Measurements from ENCODE around the gene TLR5. TPM values are rescaled to one million over a fixed set of nuclear protein-coding genes. Genes with fewer than 3 reads are reported as not detected.

TLR5 gene
- total RNA-seq, 2 donors from 2014 or later, result 1.0 to 3.6 TPM

DNA sequence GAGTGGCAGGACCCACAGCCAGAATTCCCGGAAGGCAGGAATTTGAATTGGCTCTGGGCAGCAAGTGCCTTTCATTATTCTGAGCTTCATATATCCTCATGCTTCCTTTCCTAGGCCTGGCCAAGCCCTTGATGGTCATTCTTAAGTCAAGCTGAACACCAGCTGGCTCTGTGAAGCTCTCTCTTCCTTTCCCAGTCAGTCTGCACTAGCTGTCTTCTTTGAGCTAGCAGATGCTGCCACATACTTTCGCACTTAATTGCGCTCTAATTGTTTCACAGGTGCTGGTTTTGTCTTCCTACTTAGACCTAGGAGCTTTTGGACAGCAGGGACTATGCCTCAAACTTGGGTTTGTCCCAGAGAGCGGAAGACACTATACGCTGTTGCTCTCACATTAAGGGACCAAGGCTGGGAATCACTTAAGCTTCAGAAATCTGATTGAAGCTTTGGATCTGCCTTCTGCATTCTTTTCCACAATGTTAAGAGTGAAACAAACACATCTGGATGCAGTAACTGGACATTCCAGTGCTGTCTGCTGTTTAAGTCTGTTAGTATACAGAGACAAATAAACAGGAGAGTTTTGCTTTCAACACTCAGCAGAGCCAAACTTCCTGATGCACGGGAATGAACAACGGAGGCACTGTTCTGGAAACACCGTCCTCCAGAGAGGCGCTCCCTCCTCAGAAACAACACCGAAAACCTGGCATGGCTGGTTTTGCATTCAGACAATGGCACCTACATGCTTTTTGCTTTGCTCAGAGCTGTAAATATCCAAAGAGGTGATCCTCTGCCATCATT lies 2.2 kb downstream of the TLR5 start:
- Histone ChIP-seq H3K36me3 (no peaks in the 10 kb centered on the region), H3K4me1 (peaks cover 0 to 34% of the 10 kb centered on the region in 2 donors), H3K27ac (no peak overlapping the region), H3K4me3 (no peak overlapping the region), H3K27me3 (no peaks in the 10 kb centered on the region), H3K9me3 (no peaks in the 10 kb centered on the region)
- DNase-seq (ENCODE audit: low spot score), result no peak
- TF ChIP-seq, protein P1, sequence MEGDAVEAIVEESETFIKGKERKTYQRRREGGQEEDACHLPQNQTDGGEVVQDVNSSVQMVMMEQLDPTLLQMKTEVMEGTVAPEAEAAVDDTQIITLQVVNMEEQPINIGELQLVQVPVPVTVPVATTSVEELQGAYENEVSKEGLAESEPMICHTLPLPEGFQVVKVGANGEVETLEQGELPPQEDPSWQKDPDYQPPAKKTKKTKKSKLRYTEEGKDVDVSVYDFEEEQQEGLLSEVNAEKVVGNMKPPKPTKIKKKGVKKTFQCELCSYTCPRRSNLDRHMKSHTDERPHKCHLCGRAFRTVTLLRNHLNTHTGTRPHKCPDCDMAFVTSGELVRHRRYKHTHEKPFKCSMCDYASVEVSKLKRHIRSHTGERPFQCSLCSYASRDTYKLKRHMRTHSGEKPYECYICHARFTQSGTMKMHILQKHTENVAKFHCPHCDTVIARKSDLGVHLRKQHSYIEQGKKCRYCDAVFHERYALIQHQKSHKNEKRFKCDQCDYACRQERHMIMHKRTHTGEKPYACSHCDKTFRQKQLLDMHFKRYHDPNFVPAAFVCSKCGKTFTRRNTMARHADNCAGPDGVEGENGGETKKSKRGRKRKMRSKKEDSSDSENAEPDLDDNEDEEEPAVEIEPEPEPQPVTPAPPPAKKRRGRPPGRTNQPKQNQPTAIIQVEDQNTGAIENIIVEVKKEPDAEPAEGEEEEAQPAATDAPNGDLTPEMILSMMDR (IDR thresholded peaks at IDR 0.05), result no peak

DNA sequence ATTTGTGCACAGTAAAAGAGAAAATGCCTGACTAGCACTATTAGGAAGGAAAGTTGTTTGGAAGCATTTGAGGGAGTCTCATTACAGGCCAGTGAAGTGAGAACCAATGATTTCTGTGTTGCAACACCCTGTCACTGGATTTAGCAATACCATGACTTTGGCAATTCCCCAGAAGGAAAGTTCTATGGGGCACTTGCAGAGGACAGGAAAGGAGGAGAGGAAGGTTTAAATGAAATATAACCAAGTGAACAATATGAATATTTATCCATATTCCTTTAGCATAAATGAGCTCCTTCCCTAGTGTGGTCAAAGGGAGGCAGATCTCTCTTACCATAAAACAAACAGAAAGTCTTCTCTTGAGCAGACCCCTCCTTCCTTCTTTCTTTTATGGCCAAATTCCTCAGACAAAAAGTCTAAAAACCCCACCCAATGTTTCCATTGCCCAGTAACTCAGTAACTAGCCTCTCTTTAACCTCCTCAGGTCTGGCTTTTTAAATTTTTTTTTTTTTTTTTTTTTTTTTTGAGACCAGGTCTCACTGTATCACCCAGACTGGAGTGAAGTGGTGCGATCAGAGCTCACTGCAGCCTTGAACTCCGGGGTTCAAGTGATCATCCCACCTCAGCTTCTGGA lies 5.5 kb downstream of the TLR5 start:
- peak overlapping the region in 1 of 2 donors; percentile 17 for H3K27ac ChIP-seq
- peak; percentile 73 for DNase-seq (ENCODE audit: low spot score)
- H3K4me1 ChIP-seq, result peaks cover 0 to 46% of the 10 kb centered on the region in 2 donors
- TF ChIP-seq, protein P1 (IDR thresholded peaks at IDR 0.05), result no peak
- no peaks in the 10 kb centered on the region for H3K9me3 ChIP-seq
- H3K27me3 ChIP-seq, result no peaks in the 10 kb centered on the region
- H3K36me3 ChIP-seq, result no peaks in the 10 kb centered on the region
- H3K4me3 ChIP-seq, result no peak overlapping the region

DNA sequence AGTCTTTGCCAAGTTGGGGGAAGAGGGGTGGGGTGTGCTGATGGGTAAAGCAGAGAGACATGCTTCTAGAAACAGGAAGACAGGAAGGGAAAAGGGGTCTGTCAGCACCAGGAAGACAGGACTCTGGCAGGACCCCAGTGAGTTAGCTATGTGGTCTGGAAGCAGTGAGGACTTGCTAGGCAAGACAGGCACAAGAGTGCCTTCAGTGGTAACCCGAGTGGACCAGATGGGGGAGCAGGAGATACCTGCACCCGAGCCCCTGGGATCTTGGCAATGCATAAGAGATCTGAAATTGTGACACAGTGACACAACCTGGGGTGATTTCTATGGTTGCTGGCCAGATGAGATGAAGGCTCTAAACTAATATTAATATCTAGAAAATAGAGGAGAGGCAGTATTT lies 7.0 kb downstream of the TLR5 start:
- no peak for DNase-seq (ENCODE audit: low spot score)
- Histone ChIP-seq H3K36me3 (no peaks in the 10 kb centered on the region), H3K27ac (no peak overlapping the region), H3K4me1 (peaks cover 0 to 37% of the 10 kb centered on the region in 2 donors), H3K27me3 (no peaks in the 10 kb centered on the region), H3K9me3 (no peaks in the 10 kb centered on the region), H3K4me3 (no peak overlapping the region)
- TF ChIP-seq, protein P1 (IDR thresholded peaks at IDR 0.05), result no peak

DNA sequence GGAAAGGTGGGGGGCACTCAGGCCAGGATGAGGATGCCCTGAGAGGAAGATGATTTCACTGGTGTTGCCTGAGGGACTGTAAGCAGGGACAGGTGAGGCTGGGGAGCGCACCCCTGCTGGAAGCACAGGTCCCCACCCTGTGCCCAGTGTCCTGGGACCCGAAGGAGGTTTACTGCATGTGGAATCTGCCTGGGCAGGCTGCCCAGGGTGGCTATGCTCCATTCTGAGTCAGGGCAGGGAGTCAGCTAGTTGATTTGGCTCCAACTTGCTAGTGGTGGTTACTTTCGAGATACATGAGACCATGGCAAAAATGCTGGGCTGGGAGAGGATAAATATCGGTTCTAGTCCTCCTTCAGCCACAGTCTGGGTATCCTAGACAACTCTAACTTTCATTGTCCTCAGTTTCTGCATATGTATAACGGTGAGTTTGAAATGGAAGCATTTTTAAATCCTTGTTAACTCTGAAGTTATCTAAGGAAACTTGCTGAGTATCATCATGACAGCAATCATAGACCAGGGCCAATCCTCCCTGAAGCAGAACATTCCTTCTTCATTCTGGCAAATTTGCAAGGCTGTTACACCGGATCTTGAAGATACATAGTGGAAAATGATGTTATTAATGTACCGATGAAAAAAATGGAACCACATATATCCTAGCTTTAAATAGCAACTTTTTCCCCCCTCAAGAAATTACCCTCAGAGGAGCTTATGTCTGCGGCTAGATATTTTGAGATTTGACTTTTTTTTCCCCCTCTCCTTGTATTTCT lies 7.7 kb downstream of the TLR5 start:
- TF ChIP-seq, protein P1 (IDR thresholded peaks at IDR 0.05), result no peak
- Histone ChIP-seq H3K4me1 (peaks cover 0 to 37% of the 10 kb centered on the region in 2 donors), H3K27me3 (no peaks in the 10 kb centered on the region), H3K4me3 (no peak overlapping the region), H3K27ac (no peak overlapping the region), H3K36me3 (no peaks in the 10 kb centered on the region), H3K9me3 (no peaks in the 10 kb centered on the region)
- no peak for DNase-seq (ENCODE audit: low spot score)

DNA sequence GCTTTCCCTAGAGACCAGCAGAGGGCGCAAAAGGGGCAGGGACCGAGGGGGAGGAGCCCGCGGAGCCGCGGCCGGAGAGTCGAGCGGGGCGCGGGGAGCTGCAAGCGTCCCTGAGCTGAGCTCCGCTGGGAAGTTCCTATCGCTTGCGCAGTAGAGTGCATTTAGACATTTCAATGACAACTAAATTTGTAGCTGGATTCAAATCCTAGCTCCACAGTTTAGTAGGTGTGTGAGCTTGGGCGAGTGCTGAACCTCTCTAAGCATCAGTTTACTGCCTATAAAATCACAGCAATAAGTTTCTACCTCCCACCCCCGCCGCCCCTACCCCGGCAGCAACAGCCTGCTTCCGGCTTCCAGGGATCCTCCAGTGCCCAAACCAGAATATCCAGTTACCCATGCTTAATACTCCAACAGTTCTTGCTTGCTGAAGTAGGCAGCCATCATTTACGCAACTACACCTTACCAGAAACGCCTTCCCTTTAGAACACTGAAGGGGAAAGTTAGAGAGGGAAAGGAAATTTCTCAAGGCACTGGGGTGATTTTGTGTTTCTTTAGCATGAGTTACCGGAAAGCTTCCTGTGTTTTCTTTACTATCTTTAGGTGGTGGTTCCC lies 9.1 kb downstream of the TLR5 start:
- peak overlapping the region; percentile 35 to 63 for H3K27ac ChIP-seq
- peaks cover 0 to 42% of the 10 kb centered on the region in 2 donors for H3K4me1 ChIP-seq
- H3K9me3 ChIP-seq, result no peaks in the 10 kb centered on the region
- H3K36me3 ChIP-seq, result no peaks in the 10 kb centered on the region
- peak; percentile 81 for DNase-seq (ENCODE audit: low spot score)
- TF ChIP-seq, protein P1 (IDR thresholded peaks at IDR 0.05), result peak; percentile 95 to 96
- no peaks in the 10 kb centered on the region for H3K27me3 ChIP-seq
- H3K4me3 ChIP-seq, result peak overlapping the region; percentile 21 to 49

All from right atrium auricular region (tissue), 2 donors.